ENCODE measurements around the gene MACROD2.

DNA sequence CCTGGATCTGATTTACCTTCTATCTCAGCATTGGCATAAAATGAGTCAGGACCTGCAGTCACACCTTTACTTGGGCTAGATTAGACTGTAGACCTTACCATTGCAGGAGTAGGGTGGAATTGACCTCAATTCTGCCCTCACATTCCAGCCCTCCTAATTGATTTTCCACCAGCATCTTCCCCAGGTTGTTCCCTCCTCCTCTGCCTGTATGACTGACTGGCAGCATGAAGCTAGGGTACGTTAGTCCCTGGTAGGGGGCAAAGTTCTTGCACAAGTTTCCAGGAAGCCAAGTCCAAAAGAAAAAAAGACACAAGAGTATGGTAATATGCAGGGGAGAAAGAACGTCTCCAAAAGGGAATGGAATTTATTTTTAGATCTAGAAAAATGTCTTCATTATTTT lies 567.7 kb downstream of the MACROD2 start:
- TF ChIP-seq POLR2A (IDR thresholded peaks at IDR 0.05) (no peak), CTCF (IDR thresholded peaks at IDR 0.05) (no peak)
